HepG2 (cell line): ENCODE measurements around the gene EEIG1. TPM values are rescaled to one million over a fixed set of nuclear protein-coding genes. Genes with fewer than 3 reads are reported as not detected.

ENCODE experiments used
- ARID5B ChIP-seq: IDR thresholded peaks from 2 replicates; pipeline ENCODE4 v1.4.0; 2020; ENCODE audit warnings: mild to moderate bottlenecking, missing genetic modification reagents
- EEA1 ChIP-seq: sonication (generic); formaldehyde crosslinking; IDR thresholded peaks from 2 replicates; pipeline ENCODE4 v1.5.1; 2020; ENCODE audit warnings: mild to moderate bottlenecking, missing genetic modification reagents, borderline replicate concordance
- IRF2 ChIP-seq: IDR thresholded peaks from 2 replicates; pipeline ENCODE4 v1.6.1; 2018; ENCODE audit warnings: missing genetic modification reagents, missing compliant biosample characterization
- JARID2 ChIP-seq: sonication (generic); formaldehyde crosslinking; IDR thresholded peaks from 2 replicates; pipeline ENCODE4 v1.8.1; 2023; ENCODE audit warnings: missing genetic modification reagents, inconsistent platforms; ENCODE audit not compliant: insufficient replicate concordance
- KMT2B ChIP-seq: IDR thresholded peaks from 2 replicates; pipeline ENCODE4 v1.6.1; 2016; ENCODE audit warnings: missing genetic modification reagents, missing compliant biosample characterization
- NFYB ChIP-seq: sonication (generic); formaldehyde crosslinking; IDR thresholded peaks from 2 replicates; pipeline ENCODE4 v1.4.0; 2020; ENCODE audit warnings: missing genetic modification reagents
- PATZ1 ChIP-seq: sonication (generic); formaldehyde crosslinking; IDR thresholded peaks from 2 replicates; pipeline ENCODE4 v1.4.0; 2020; ENCODE audit warnings: missing genetic modification reagents
- SP1 ChIP-seq, 2 experiments: fragments of 450-650 bp in 1 of 2; sonication (generic) in 1 of 2; formaldehyde crosslinking in 1 of 2; IDR thresholded peaks; 2 replicates each; pipeline versions ENCODE4 v1.4.0 to v1.6.1; 2016 to 2020; ENCODE audit warnings: missing genetic modification reagents in 1 of 2
- SP4 ChIP-seq: sonication (generic); formaldehyde crosslinking; IDR thresholded peaks from 2 replicates; pipeline ENCODE4 v1.8.1; 2023; ENCODE audit warnings: mild to moderate bottlenecking, missing genetic modification reagents
- STAT6 ChIP-seq: sonication (generic); formaldehyde crosslinking; IDR thresholded peaks from 2 replicates; pipeline ENCODE4 v1.4.0; 2020; ENCODE audit warnings: missing genetic modification reagents, mild to moderate bottlenecking, borderline replicate concordance
- ZBTB2 ChIP-seq: sonication (generic); formaldehyde crosslinking; IDR thresholded peaks from 2 replicates; pipeline ENCODE4 v1.8.0; 2022; ENCODE audit warnings: low read depth, missing genetic modification reagents
- ZMYM4 ChIP-seq: sonication (generic); formaldehyde crosslinking; IDR thresholded peaks from 2 replicates; pipeline ENCODE4 v1.8.1; 2023; ENCODE audit warnings: mild to moderate bottlenecking, missing genetic modification reagents
- ZNF275 ChIP-seq: sonication (generic); formaldehyde crosslinking; IDR thresholded peaks from 2 replicates; pipeline ENCODE4 v1.8.0; 2022; ENCODE audit warnings: missing genetic modification reagents, mild to moderate bottlenecking, inconsistent platforms, borderline replicate concordance
- ZNF329 ChIP-seq: sonication (generic); formaldehyde crosslinking; IDR thresholded peaks from 2 replicates; pipeline ENCODE4 v1.9.0; 2021; ENCODE audit warnings: low read depth, mild to moderate bottlenecking, missing genetic modification reagents
- ZNF703 ChIP-seq: sonication (generic); formaldehyde crosslinking; IDR thresholded peaks from 2 replicates; pipeline ENCODE4 v1.5.1; 2020; ENCODE audit warnings: missing genetic modification reagents, mild to moderate bottlenecking, moderate library complexity, borderline replicate concordance
- ZNF772 ChIP-seq: sonication (generic); formaldehyde crosslinking; IDR thresholded peaks from 2 replicates; pipeline ENCODE4 v1.5.0; 2020; ENCODE audit warnings: mild to moderate bottlenecking, missing genetic modification reagents
- polyA plus RNA-seq, 8 experiments: library from polyadenylated mRNA; depleted of rRNA in 3 of 8; stranded (reverse) in 7 of 8; unstranded in 1 of 8; fragments of >200 nt; fragmentation: Illumina TruSeq in 4 of 8; extraction: Trizol in 4 of 8; gene quantifications; 2 replicates each; pipeline versions ENCODE4 v1.2.1 to v1.2.3, GENCODE V29; 2011 to 2016; ENCODE audit warnings: low read depth in 4 of 8, missing spikeins in 1 of 8, mixed read lengths in 1 of 8; ENCODE audit not compliant: insufficient read depth in 1 of 8
- total RNA-seq, 5 experiments: library from RNA; depleted of rRNA; stranded (reverse); fragments of >200 nt; fragmentation: Illumina TruSeq; extraction: Trizol; gene quantifications; 2 replicates each; pipeline ENCODE4 v1.2.3, GENCODE V29; 2016; ENCODE audit warnings: low read depth in 1 of 5

Gene EEIG1
- total and polyA plus RNA-seq, 2 of the 13 experiments (the other 11 are each of a cell fraction or from before 2014, with no cell fraction given): 16.6 to 25.2 TPM

GRCh38 chr9:127980706-127981558, at the start of gene EEIG1 (continued):
- TF ChIP-seq ARID5B (CRISPR knock-in tag): 0 out of 2 replicates have a peak, but pooled peaks have one; percentile 7
- TF ChIP-seq ZMYM4 (CRISPR knock-in tag): 0 out of 2 replicates have a peak, but pooled peaks have one; percentile 23
- TF ChIP-seq ZNF275 (CRISPR knock-in tag): no peak
- no peak for TF ChIP-seq SP1 (IDR thresholded peaks at IDR 0.05)
- peak; percentile 90 for TF ChIP-seq SP1 (CRISPR knock-in tag; IDR thresholded peaks at IDR 0.05)
- TF ChIP-seq ZBTB2 (CRISPR knock-in tag): 0 out of 2 replicates have a peak, but pooled peaks have one; percentile 26
- peak; percentile 55 for TF ChIP-seq JARID2
- peak; percentile 47; the same call in 1 of the 2 replicates for TF ChIP-seq ZNF772 (CRISPR knock-in tag)
- TF ChIP-seq IRF2 (CRISPR knock-in tag): peak; percentile 20; the same call in 1 of the 2 replicates
- peak; percentile 83 for TF ChIP-seq NFYB (CRISPR knock-in tag)
- 0 out of 2 replicates have a peak, but pooled peaks have one; percentile 27 for TF ChIP-seq KMT2B (CRISPR knock-in tag)
- no peak for TF ChIP-seq ZNF329 (CRISPR knock-in tag)
- TF ChIP-seq EEA1 (CRISPR knock-in tag): no peak
- TF ChIP-seq SP4: peak; percentile 97
- TF ChIP-seq STAT6 (CRISPR knock-in tag): no peak
- peak; percentile 42; the same call in 1 of the 2 replicates for TF ChIP-seq PATZ1 (CRISPR knock-in tag)
- TF ChIP-seq ZNF703 (CRISPR knock-in tag): no peak
